Measurements from ENCODE around the gene SYNGR1.

SYNGR1 gene

GRCh38 chr22:39382410-39382809 lies 32.6 kb downstream of the SYNGR1 start:
- Histone ChIP-seq H3K4me3 (ENCODE audit: insufficient read depth in 1 of 2, low read depth in 1 of 2, low read length in 2 of 2) (no peak overlapping the region), H2BK15ac (ENCODE audit: low read depth, poor library complexity, severe bottlenecking) (no peak overlapping the region), H3K23ac (ENCODE audit: low read length in 2 of 2) (no peak overlapping the region), H2BK120ac (ENCODE audit: low read depth, low read length) (no peak overlapping the region), H3K36me3 (ENCODE audit: control insufficient read depth in 1 of 2, insufficient read depth in 2 of 2, low read depth in 1 of 2, low read length in 2 of 2) (peaks cover 0 to 29% of the 10 kb centered on the region in 2 experiments), H3K4ac (ENCODE audit: low read depth in 1 of 2, low read length in 2 of 2) (no peak overlapping the region), H3K9ac (ENCODE audit: low read length) (no peak overlapping the region), H3K79me1 (replicated peaks; ENCODE audit: low read length, poor library complexity, severe bottlenecking) (no peaks in the 10 kb centered on the region), H4K8ac (ENCODE audit: low read length) (no peak overlapping the region), H2AFZ (ENCODE audit: low read depth, low read length) (no peak overlapping the region), H3K14ac (ENCODE audit: low read length in 2 of 2) (no peak overlapping the region), H3K27me3 (ENCODE audit: control insufficient read depth in 1 of 2, insufficient read depth in 1 of 2, low read length in 2 of 2) (peaks cover 0 to 7% of the 10 kb centered on the region in 2 experiments), H4K91ac (ENCODE audit: low read length) (no peak overlapping the region), H3K4me2 (ENCODE audit: low read length, poor library complexity, severe bottlenecking) (no peak overlapping the region), H3K18ac (ENCODE audit: low read depth in 1 of 2, low read length in 2 of 2) (no peak overlapping the region), H2BK5ac (ENCODE audit: low read depth, low read length, poor library complexity, severe bottlenecking) (no peak overlapping the region), H3K4me1 (ENCODE audit: control insufficient read depth, insufficient read depth, low read depth, low read length) (peaks cover 12% of the 10 kb centered on the region), H2AK5ac (ENCODE audit: low read length, severe bottlenecking) (no peak overlapping the region), H3K27ac (ENCODE audit: low read length, poor library complexity, severe bottlenecking) (no peak overlapping the region), H2BK12ac (ENCODE audit: low read length in 2 of 2) (no peak overlapping the region), H3K9me3 (ENCODE audit: control insufficient read depth, low read length) (no peaks in the 10 kb centered on the region)
- WGBS = 84% methylated on average over 5 of the region's 5 CpGs
- no peak for DNase-seq

DNA sequence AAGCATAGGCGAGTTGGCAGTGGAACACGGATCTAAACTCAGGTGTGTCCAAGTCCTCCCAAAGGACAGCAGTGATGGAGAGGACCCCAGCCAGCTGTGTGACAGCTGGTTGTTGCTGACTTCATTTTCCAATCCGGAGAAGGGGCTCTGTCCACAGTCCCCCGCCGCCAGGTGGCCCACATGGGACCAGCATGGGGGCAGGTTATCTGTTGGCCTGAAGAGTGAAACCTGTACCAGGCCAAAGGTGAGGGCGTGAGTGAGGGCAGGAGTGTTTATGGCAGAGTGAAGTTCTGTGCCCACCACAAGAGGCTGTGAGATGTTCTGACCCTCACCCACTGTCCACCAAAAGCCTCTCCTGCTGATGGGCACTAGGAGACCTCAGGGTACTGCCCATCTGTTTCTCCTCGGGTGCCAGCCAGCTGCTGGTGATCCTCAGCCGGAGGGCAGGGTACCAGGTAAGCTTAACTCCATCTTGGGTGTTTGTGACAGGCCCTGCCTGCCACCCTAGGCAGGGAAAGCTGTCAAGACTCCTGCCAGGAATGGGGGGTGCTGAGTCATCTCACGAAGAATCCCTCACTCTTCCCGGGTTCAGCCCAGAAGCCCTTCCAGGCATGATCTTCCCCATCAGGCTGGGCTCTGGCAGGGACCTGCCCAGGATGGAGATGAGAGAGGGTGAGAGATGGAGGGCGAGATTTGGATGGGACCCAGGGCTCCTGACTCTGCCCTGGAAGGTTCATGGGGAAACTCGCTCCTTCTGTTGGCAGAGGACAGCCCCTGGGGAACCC lies 34.2 kb downstream of the SYNGR1 start:
- Histone ChIP-seq H3K4me2 (ENCODE audit: low read length, poor library complexity, severe bottlenecking) (no peak overlapping the region), H3K79me1 (replicated peaks; ENCODE audit: low read length, poor library complexity, severe bottlenecking) (no peaks in the 10 kb centered on the region), H4K8ac (ENCODE audit: low read length) (no peak overlapping the region), H3K9ac (ENCODE audit: low read length) (no peak overlapping the region), H3K23ac (ENCODE audit: low read length in 2 of 2) (no peak overlapping the region), H3K4me3 (ENCODE audit: insufficient read depth in 1 of 2, low read depth in 1 of 2, low read length in 2 of 2) (no peak overlapping the region), H4K91ac (ENCODE audit: low read length) (no peak overlapping the region), H3K27me3 (ENCODE audit: control insufficient read depth in 1 of 2, insufficient read depth in 1 of 2, low read length in 2 of 2) (peaks cover 0 to 12% of the 10 kb centered on the region in 2 experiments), H3K14ac (ENCODE audit: low read length in 2 of 2) (no peak overlapping the region), H2BK120ac (ENCODE audit: low read depth, low read length) (no peak overlapping the region), H2BK12ac (ENCODE audit: low read length in 2 of 2) (no peak overlapping the region), H3K4ac (ENCODE audit: low read depth in 1 of 2, low read length in 2 of 2) (peak overlapping the region in 1 of 2 experiments; percentile 17), H2BK5ac (ENCODE audit: low read depth, low read length, poor library complexity, severe bottlenecking) (no peak overlapping the region), H2AFZ (ENCODE audit: low read depth, low read length) (no peak overlapping the region), H3K27ac (ENCODE audit: low read length, poor library complexity, severe bottlenecking) (no peak overlapping the region), H2AK5ac (ENCODE audit: low read length, severe bottlenecking) (no peak overlapping the region), H3K36me3 (ENCODE audit: control insufficient read depth in 1 of 2, insufficient read depth in 2 of 2, low read depth in 1 of 2, low read length in 2 of 2) (peaks cover 0 to 13% of the 10 kb centered on the region in 2 experiments), H3K18ac (ENCODE audit: low read depth in 1 of 2, low read length in 2 of 2) (no peak overlapping the region), H3K9me3 (ENCODE audit: control insufficient read depth, low read length) (no peaks in the 10 kb centered on the region), H2BK15ac (ENCODE audit: low read depth, poor library complexity, severe bottlenecking) (no peak overlapping the region), H3K4me1 (ENCODE audit: control insufficient read depth, insufficient read depth, low read depth, low read length) (peaks cover 19% of the 10 kb centered on the region)
- no peak for DNase-seq
- 86% methylated on average over 11 of the region's 12 CpGs for WGBS

- Histone ChIP-seq H3K4me3 (ENCODE audit: insufficient read depth in 1 of 2, low read depth in 1 of 2, low read length in 2 of 2) (no peak overlapping the region), H3K79me1 (replicated peaks; ENCODE audit: low read length, poor library complexity, severe bottlenecking) (no peaks in the 10 kb centered on the region), H3K36me3 (ENCODE audit: control insufficient read depth in 1 of 2, insufficient read depth in 2 of 2, low read depth in 1 of 2, low read length in 2 of 2) (peaks cover 0 to 13% of the 10 kb centered on the region in 2 experiments), H3K9ac (ENCODE audit: low read length) (no peak overlapping the region), H2BK5ac (ENCODE audit: low read depth, low read length, poor library complexity, severe bottlenecking) (peak overlapping the region; percentile 34), H3K18ac (ENCODE audit: low read depth in 1 of 2, low read length in 2 of 2) (no peak overlapping the region), H2BK12ac (ENCODE audit: low read length in 2 of 2) (no peak overlapping the region), H2AK5ac (ENCODE audit: low read length, severe bottlenecking) (peak overlapping the region; percentile 22), H2BK15ac (ENCODE audit: low read depth, poor library complexity, severe bottlenecking) (no peak overlapping the region), H2AFZ (ENCODE audit: low read depth, low read length) (no peak overlapping the region), H3K27me3 (ENCODE audit: control insufficient read depth in 1 of 2, insufficient read depth in 1 of 2, low read length in 2 of 2) (peaks cover 0 to 12% of the 10 kb centered on the region in 2 experiments), H3K9me3 (ENCODE audit: control insufficient read depth, low read length) (no peaks in the 10 kb centered on the region), H3K27ac (ENCODE audit: low read length, poor library complexity, severe bottlenecking) (no peak overlapping the region), H3K23ac (ENCODE audit: low read length in 2 of 2) (no peak overlapping the region), H4K8ac (ENCODE audit: low read length) (no peak overlapping the region), H4K91ac (ENCODE audit: low read length) (no peak overlapping the region), H3K4me2 (ENCODE audit: low read length, poor library complexity, severe bottlenecking) (no peak overlapping the region), H3K4ac (ENCODE audit: low read depth in 1 of 2, low read length in 2 of 2) (no peak overlapping the region), H3K14ac (ENCODE audit: low read length in 2 of 2) (no peak overlapping the region), H3K4me1 (ENCODE audit: control insufficient read depth, insufficient read depth, low read depth, low read length) (peaks cover 19% of the 10 kb centered on the region), H2BK120ac (ENCODE audit: low read depth, low read length) (no peak overlapping the region)
- DNase-seq = peak; percentile 37
- 64% methylated on average over 11 of the region's 21 CpGs for WGBS
Observed at GRCh38 chr22:39384750-39385480, 35.1 kb downstream of the SYNGR1 start.
